NB4 (cell line): ENCODE data around the gene CABLES1.
"Not testable (repeated sequence)": the region's sequence is repeated elsewhere in the genome, so short reads cannot be mapped to it uniquely, and the experiment has no call there.

Experiments
- DNase-seq: peaks from one replicate; pipeline ENCODE4 v3.0.0; 2010; ENCODE audit warnings: low read depth
- H3K4me3 ChIP-seq: one replicate; pipeline ENCODE4 v1.5.1; 2011; ENCODE audit warnings: mild to moderate bottlenecking, low read depth, low read length, moderate library complexity
- MYC ChIP-seq: IDR thresholded peaks from 2 replicates; pipeline ENCODE4 v1.6.1; 2011; ENCODE audit warnings: low read depth, low read length
- POLR2A ChIP-seq: IDR thresholded peaks from 2 replicates; pipeline ENCODE4 v1.6.1; 2011; ENCODE audit warnings: mild to moderate bottlenecking; ENCODE audit not compliant: insufficient read length; ENCODE audit errors: extremely low read depth
- TF ChIP-seq, protein P1 (sequence below): IDR thresholded peaks from 2 replicates; pipeline ENCODE4 v1.6.1; 2011; ENCODE audit warnings: low read depth, low read length
- TF ChIP-seq, protein P2 (sequence below): IDR thresholded peaks from one replicate; pipeline ENCODE4 v1.5.1; 2012; ENCODE audit warnings: low read depth, low read length

CABLES1 gene

DNA sequence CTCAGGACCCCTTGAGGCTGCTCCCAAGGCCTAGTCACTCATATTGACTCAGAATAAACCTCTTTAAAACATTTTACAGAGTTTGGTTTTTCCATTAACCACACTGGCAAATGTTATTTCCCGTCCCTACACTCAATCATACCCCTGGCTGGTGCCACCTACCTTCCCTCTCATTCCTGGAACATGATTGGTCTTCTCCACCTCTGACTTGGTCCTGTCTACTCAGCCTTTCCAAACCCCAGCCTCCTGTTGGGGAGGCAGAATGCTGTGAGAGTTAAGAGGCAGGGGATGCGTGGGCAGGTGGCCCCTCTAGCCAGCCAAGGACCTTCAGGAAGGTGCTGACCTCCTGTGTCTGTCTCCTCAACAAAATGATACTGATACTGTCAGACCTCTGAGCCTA, 149.3 kb downstream of the CABLES1 start:
- TF ChIP-seq POLR2A (no peak), MYC (no peak)
- TF ChIP-seq, protein P1, sequence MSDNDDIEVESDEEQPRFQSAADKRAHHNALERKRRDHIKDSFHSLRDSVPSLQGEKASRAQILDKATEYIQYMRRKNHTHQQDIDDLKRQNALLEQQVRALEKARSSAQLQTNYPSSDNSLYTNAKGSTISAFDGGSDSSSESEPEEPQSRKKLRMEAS: no peak
- TF ChIP-seq, protein P2, sequence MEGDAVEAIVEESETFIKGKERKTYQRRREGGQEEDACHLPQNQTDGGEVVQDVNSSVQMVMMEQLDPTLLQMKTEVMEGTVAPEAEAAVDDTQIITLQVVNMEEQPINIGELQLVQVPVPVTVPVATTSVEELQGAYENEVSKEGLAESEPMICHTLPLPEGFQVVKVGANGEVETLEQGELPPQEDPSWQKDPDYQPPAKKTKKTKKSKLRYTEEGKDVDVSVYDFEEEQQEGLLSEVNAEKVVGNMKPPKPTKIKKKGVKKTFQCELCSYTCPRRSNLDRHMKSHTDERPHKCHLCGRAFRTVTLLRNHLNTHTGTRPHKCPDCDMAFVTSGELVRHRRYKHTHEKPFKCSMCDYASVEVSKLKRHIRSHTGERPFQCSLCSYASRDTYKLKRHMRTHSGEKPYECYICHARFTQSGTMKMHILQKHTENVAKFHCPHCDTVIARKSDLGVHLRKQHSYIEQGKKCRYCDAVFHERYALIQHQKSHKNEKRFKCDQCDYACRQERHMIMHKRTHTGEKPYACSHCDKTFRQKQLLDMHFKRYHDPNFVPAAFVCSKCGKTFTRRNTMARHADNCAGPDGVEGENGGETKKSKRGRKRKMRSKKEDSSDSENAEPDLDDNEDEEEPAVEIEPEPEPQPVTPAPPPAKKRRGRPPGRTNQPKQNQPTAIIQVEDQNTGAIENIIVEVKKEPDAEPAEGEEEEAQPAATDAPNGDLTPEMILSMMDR: no peak
- no peak for DNase-seq
- no peak overlapping the region for H3K4me3 ChIP-seq

DNA sequence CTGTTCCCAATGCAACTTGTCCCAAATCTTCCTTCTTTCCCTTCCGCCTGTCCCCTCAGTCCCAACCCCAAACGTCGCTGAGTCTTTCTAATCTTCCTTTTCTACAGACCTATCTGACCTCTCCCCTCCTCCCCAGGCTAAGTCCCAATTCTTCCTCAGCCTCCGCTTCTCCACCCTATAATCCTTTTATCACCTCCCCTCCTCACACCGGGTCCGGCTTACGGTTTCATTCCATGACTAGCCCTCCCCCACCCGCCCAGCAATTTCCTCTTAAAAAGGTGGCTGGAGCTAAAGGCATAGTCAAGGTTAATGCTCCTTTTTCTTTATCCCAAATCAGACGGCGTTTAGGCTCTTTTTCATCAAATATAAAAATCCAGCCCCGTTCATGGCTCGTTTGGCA, 150.3 kb downstream of the CABLES1 start:
- DNase-seq, H3K4me3 ChIP-seq: not testable (repeated sequence)

DNA sequence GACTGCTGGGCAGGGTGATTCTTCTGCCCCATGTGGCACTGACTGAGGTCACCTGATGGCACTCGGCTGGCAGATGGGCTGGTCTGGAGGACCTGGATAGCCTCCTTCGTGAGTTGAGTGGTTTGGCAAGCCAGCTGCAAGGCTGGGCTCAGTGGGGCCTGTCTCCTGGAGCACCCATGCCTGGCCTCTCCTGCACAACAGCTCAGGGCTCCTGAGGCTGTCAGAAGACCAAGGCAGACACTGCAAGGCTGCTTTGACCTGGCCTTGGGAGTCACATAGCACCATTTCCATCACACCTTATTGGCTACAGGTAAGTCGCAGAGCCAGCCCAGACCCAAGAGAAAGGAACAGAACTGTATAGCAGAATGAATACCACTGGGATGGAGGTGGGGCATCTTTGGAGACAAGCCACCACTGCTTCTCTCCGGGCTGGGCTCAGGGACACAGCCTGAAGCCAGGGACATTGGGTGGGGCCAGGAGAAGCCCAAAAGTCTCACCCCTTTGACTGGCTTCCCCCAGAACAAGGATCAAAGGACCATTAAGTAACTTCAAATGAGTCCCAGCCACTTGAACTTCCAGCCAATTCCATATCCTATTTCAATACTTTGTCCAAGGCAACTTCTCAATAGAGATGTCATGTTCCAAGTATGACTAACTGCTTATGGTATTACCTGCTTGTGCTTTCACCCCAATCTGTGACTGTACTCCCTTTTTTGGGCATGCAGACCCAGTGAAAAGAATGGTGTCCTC, 156.3 kb downstream of the CABLES1 start:
- no peak for TF ChIP-seq POLR2A
- TF ChIP-seq, protein P2: no peak
- TF ChIP-seq, protein P1: no peak
- TF ChIP-seq MYC: no peak
- no peak overlapping the region for H3K4me3 ChIP-seq
- DNase-seq: no peak

DNA sequence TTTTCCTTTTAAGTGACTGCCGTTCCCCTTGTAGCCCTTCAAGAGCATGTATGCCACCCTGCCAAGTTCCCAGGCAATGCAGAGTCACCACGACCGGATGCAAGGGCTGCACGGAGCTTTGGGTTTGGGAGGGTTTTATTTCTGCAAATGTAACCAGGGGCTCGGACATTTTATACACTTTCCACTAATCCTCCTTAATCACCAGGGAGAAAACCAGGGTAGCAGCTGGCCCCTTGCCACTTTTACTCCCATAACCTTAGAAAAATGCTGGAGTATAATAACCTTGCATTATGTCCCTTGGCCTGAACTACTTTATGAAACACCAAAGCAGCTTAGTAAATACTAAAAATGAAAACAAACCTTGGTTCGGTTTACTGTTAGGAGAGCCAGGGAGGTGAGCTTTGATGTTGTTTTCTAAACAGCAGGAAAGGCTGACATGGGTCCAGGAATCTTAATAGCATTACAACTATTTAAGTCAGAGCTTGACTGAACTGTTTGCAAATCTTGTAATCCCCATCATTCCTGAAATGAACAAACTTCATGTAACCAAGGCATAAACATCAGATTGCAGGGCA, 165.0 kb downstream of the CABLES1 start:
- TF ChIP-seq POLR2A (no peak), MYC (no peak)
- TF ChIP-seq, protein P1: no peak
- TF ChIP-seq, protein P2: no peak
- DNase-seq: no peak
- no peak overlapping the region for H3K4me3 ChIP-seq

DNA sequence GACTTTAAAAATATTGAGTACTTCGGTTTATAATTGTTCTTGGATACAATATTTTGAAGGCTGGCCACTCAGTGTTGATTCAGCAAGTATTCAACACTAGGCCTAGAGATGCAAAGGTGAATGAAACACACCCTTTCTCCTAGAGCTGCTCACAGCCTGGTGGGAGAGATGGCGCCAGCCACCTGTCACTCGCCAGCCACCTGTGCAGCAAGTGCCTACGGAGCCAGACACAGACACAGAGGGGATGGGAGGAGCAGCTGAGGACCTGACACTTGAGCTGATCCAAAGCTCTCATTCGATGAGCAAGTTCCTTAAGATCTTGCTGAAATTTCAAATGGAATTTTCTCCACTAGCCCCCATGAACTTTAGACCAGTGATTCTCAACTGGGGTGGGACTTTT, 166.7 kb downstream of the CABLES1 start:
- no peak overlapping the region for H3K4me3 ChIP-seq
- DNase-seq: no peak
- TF ChIP-seq POLR2A (no peak), MYC (no peak)
- TF ChIP-seq, protein P2: no peak
- TF ChIP-seq, protein P1: no peak

DNA sequence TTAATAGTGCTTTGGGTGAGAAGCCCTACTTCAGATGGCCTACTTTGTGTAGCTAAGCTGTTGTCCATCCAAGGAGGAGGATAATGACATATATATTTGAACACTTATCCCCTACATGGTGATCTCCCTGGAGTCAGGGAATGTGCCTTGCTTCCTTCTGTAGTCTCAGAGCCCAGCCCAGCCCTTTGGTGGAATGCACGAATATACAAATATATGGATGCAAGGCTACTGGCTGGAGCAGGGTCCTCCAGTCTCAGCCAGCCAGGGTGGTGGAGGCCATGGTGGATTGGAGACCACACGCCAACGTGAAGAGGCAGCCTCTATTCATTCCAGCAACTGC, 167.2 kb downstream of the CABLES1 start:
- TF ChIP-seq, protein P2: no peak
- TF ChIP-seq, protein P1: no peak
- TF ChIP-seq POLR2A (no peak), MYC (no peak)
- no peak for DNase-seq
- H3K4me3 ChIP-seq: no peak overlapping the region
